ENCODE results near the gene SMIM12. TPM values are rescaled to one million over a fixed set of nuclear protein-coding genes. Genes with fewer than 3 reads are reported as not detected.

SMIM12 gene
- total and polyA plus RNA-seq, 2 of the 8 experiments (the other 6 are each of a cell fraction or from before 2014, with no cell fraction given), result 40.9 to 49.2 TPM

DNA sequence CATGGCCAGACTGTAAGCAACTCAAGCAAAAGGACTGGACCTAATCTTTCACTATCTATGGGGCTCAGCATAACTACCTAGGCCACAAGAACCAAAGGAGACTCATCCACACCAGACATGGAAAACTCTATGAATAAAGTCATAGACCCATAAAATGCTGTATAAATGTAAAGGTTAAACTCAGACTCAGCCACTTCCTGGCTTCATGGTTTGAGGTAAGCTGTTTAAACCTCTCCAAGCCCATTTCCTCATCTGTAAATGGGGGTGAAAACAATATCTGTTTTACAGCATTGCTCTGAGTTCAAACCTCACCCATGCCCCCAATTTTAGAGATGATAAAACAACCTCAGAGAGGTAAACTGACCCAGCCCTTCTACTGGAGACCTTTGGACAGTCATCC lies 4.0 kb upstream of the SMIM12 start:
- no peaks in the 10 kb centered on the region for H3K9me3 ChIP-seq (ENCODE audit: insufficient read depth in 2 of 2, low read depth in 1 of 2, low read length in 1 of 2)
- ChIA-PET POLR2A (ENCODE audit: partially characterized antibody) (no interaction called here), CTCF (ENCODE audit: partially characterized antibody) (interaction anchor here (4.1 to 9.6 kb wide), 3 partner anchors 9 to 21 kb away, joined by 23 to 103 read pairs (median 81); no protein-coding TSS in a partner anchor)
- H3K36me3 ChIP-seq (ENCODE audit: control insufficient read depth in 2 of 4, insufficient read depth in 4 of 4, low read length in 3 of 4), result no peaks in the 10 kb centered on the region
- no peak overlapping the region for H3K4ac ChIP-seq (replicated peaks; ENCODE audit: insufficient read length, low read depth, low read length)
- no peak overlapping the region for H2BK20ac ChIP-seq (ENCODE audit: low read length)
- no peak overlapping the region for H2AFZ ChIP-seq (ENCODE audit: low read length)
- no peak overlapping the region for H4K91ac ChIP-seq (replicated peaks; ENCODE audit: insufficient read length, low read length)
- no peak overlapping the region for H2BK5ac ChIP-seq (ENCODE audit: low read depth, low read length)
- H3K4me3 ChIP-seq (ENCODE audit: extremely low read depth in 1 of 4, insufficient read depth in 2 of 4, low read depth in 3 of 4, low read length in 4 of 4), result no peak overlapping the region
- no peak overlapping the region for H3K56ac ChIP-seq (replicated peaks; ENCODE audit: insufficient read length, low read depth, low read length)
- no peak overlapping the region for H3K27ac ChIP-seq (ENCODE audit: low read depth, low read length)
- peaks cover 11% of the 10 kb centered on the region for H3K23me2 ChIP-seq (ENCODE audit: low read depth, low read length)
- H2BK15ac ChIP-seq (ENCODE audit: low read length), result no peak overlapping the region
- no peak overlapping the region for H2BK120ac ChIP-seq (replicated peaks; ENCODE audit: low read depth, low read length)
- H2AK5ac ChIP-seq (ENCODE audit: low read depth, low read length), result no peak overlapping the region
- H3K14ac ChIP-seq (ENCODE audit: insufficient read length), result no peak overlapping the region
- peaks cover 0 to 3% of the 10 kb centered on the region in 2 experiments for H4K20me1 ChIP-seq (replicated peaks in 1 of 2; ENCODE audit: control insufficient read depth in 1 of 2, insufficient read depth in 2 of 2, low read length in 2 of 2)
- H3K27me3 ChIP-seq (replicated peaks in 1 of 4; ENCODE audit: control insufficient read depth in 3 of 4, extremely low read depth in 1 of 4, insufficient read depth in 3 of 4, low read length in 3 of 4), result peaks cover 0 to 11% (median 4%) of the 10 kb centered on the region in 4 experiments; a peak in 2 of 7 replicates
- H3K9ac ChIP-seq (replicated peaks in 1 of 4; ENCODE audit: extremely low read depth in 1 of 4, low read depth in 3 of 4, low read length in 3 of 4), result no peak overlapping the region
- no peak overlapping the region for H3K4me2 ChIP-seq (ENCODE audit: insufficient read depth in 1 of 2, low read depth in 2 of 2, low read length in 2 of 2)
- peaks cover 0 to 9% (median 3%) of the 10 kb centered on the region in 4 experiments; a peak in 4 of 7 replicates for H3K4me1 ChIP-seq (replicated peaks in 1 of 4; ENCODE audit: control insufficient read depth in 3 of 4, insufficient read depth in 4 of 4, low read length in 3 of 4)
- peaks cover 3% of the 10 kb centered on the region; the same call in 1 of the 2 replicates for H3K79me1 ChIP-seq (ENCODE audit: low read depth, low read length)
- DNase-seq (ENCODE audit: low read depth in 1 of 2, low spot score in 2 of 2) (no peak), FAIRE-seq (no peak)
- no peak overlapping the region for H3K23ac ChIP-seq (ENCODE audit: insufficient read length)
- H4K8ac ChIP-seq (ENCODE audit: extremely low read depth, insufficient read depth, low read length), result no peak overlapping the region
- H2BK12ac ChIP-seq (ENCODE audit: low read depth, low read length), result no peak overlapping the region
- no peak overlapping the region for H3K18ac ChIP-seq (ENCODE audit: extremely low read depth, low read length)
- H3K79me2 ChIP-seq (ENCODE audit: control insufficient read depth in 1 of 2, insufficient read depth in 2 of 2, low read length in 2 of 2), result peaks cover 9% of the 10 kb centered on the region in 2 experiments
- H4K5ac ChIP-seq (ENCODE audit: insufficient read length, low read depth, low read length), result no peak overlapping the region
- TF ChIP-seq POLR2A (IDR thresholded peaks at IDR 0.05; ENCODE audit: control extremely low read depth in 1 of 2, low read depth in 2 of 2, low read length in 2 of 2) (no peak), CHD2 (IDR thresholded peaks at IDR 0.05; ENCODE audit: low read length) (no peak)
- TF ChIP-seq, protein P1, sequence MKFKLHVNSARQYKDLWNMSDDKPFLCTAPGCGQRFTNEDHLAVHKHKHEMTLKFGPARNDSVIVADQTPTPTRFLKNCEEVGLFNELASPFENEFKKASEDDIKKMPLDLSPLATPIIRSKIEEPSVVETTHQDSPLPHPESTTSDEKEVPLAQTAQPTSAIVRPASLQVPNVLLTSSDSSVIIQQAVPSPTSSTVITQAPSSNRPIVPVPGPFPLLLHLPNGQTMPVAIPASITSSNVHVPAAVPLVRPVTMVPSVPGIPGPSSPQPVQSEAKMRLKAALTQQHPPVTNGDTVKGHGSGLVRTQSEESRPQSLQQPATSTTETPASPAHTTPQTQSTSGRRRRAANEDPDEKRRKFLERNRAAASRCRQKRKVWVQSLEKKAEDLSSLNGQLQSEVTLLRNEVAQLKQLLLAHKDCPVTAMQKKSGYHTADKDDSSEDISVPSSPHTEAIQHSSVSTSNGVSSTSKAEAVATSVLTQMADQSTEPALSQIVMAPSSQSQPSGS (IDR thresholded peaks at IDR 0.05; ENCODE audit: low read length), result no peak
